Activated naive CD8-positive, alpha-beta T cell treated with anti-CD3 and anti-CD28 coated beads, Interleukin-2, amount 50 U/mL, for 24 hours (primary cell): Measurements from ENCODE around the gene SEZ6L.

Experiments used
- ATAC-seq: fragments of 150-1000 bp; cut with Tn5 transposase; one replicate; pipeline ENCODE4 v1.10.0; 2021
- DNase-seq: peaks from one replicate; pipeline ENCODE4 v3.0.0; 2021
- H3K27ac Mint-ChIP-seq: one replicate; pipeline ENCODE4 v1.8.0; 2021; ENCODE audit warnings: mild to moderate bottlenecking, mixed read lengths
- H3K27me3 Mint-ChIP-seq: one replicate; pipeline ENCODE4 v1.8.0; 2021; ENCODE audit warnings: mixed read lengths
- H3K36me3 Mint-ChIP-seq: one replicate; pipeline ENCODE4 v1.8.0; 2021; ENCODE audit warnings: low read depth, mixed read lengths
- H3K4me1 Mint-ChIP-seq: one replicate; pipeline ENCODE4 v1.8.0; 2021; ENCODE audit warnings: mixed read lengths
- H3K4me3 Mint-ChIP-seq: one replicate; pipeline ENCODE4 v1.8.0; 2021; ENCODE audit warnings: mild to moderate bottlenecking, moderate library complexity, mixed read lengths
- H3K9me3 Mint-ChIP-seq: one replicate; pipeline ENCODE4 v1.8.0; 2021; ENCODE audit warnings: mixed read lengths

SEZ6L gene

DNA sequence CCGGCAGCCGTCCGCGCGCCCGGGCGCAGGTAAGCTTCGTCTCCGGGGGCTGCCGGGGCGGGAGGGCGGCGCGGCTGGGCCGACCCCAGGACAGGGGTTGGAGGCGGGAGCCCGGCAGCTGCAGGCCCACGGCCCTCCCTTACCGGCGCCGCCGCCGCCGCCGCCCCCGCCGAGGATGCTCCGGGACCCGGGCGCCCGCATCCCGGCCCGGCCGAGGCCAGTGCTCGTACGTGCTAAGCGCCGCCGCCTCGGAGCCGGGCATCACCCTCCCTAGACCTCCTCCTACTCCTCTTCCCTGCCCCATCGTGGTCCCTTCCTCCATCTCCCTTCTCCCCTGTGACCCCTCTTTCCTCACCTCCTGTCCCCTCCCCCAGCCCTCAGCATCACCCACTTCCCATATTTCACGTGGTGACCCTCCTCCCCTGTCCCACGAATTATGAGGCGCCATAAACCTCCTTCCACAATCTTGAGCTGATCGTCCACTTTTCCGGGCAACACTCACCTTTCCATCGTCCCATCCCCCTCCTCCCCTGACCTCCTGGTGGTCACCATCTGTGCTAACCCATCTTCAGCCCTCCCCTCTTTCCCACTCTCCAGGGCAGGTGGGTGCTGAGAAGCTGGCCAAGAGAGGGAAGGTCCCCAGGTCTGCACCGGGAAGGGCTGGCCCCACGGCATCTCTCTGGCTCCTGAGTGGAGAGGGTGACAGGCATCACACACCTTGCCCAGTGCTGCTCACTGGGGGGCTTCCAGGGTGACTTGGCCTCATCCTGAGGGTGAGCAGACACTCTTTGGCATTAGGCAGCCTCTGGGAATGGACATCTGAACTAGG, 260.4 kb downstream of the SEZ6L start:
- ATAC-seq (no peak), DNase-seq (peak; percentile 25)
- peak overlapping the region; percentile 66 for H3K27ac Mint-ChIP-seq
- peaks cover 7% of the 10 kb centered on the region for H3K27me3 Mint-ChIP-seq
- peak overlapping the region; percentile 79 for H3K4me3 Mint-ChIP-seq
- H3K36me3 Mint-ChIP-seq = peaks cover 5% of the 10 kb centered on the region
- peaks cover 54% of the 10 kb centered on the region for H3K4me1 Mint-ChIP-seq
- H3K9me3 Mint-ChIP-seq = no peaks in the 10 kb centered on the region

DNA sequence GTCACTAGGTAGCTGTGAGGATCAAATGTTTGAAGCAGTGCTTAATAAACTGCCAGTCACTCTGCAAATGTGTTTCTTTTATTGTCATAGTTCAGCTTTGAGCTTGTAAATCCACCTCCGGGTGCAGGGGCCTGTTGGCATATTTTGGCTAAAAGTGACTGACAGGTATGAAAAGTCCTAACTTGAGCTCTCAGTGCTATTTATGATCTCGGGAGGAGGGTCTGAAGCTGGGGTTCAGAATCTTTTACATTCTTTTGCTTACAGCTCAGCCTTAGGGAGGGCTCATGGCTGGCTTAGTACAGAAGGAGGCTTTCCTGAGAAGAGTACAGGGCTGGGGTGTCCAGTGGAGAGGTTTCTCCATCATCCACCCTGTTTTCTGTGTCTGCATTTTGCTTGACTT, 261.3 kb downstream of the SEZ6L start:
- H3K4me3 Mint-ChIP-seq = peak overlapping the region; percentile 79
- ATAC-seq = no peak
- H3K27me3 Mint-ChIP-seq = peaks cover 4% of the 10 kb centered on the region
- peak overlapping the region; percentile 66 for H3K27ac Mint-ChIP-seq
- no peak for DNase-seq
- H3K9me3 Mint-ChIP-seq = no peaks in the 10 kb centered on the region
- peaks cover 61% of the 10 kb centered on the region for H3K4me1 Mint-ChIP-seq
- peaks cover 12% of the 10 kb centered on the region for H3K36me3 Mint-ChIP-seq

DNA sequence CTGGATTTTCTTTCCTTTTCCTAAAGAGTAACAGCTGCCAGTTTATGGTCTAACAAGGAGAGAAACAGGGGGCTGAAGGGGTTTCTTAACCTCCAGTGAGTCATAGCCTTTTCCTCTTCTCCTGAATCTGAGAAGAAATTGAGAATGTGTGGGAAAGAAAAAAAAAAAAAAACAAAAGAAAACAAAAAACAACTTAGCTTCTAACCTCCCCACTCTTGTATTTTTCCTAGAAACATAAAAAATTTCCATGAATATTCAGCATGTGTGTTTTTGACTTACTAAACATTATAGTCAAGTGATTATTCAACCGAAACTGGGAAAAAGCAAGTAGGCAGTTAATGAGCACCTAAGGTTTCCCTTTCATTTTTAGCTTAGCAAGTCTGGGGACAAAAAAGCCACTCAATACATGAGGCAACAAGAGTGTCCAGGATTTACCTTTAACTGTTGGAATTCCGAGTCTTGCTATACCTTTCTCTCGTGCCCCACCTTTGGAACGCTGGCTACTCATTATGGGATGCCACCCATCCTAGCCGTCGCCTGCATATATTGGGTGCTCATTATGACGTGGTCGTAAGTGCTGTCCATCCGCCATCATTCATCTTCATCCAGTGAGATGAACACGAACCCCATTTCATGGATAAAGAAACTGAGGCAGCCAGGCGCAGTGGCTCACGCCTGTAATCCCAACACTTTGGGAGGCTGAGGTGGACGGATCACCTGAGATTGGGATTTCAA, 262.2 kb downstream of the SEZ6L start:
- Mint-ChIP-seq H3K27ac (peak overlapping the region; percentile 66), H3K4me1 (peaks cover 67% of the 10 kb centered on the region), H3K4me3 (peak overlapping the region; percentile 79), H3K36me3 (peaks cover 12% of the 10 kb centered on the region), H3K27me3 (peaks cover 3% of the 10 kb centered on the region), H3K9me3 (no peaks in the 10 kb centered on the region)
- DNase-seq (no peak), ATAC-seq (no peak)

- no peak for ATAC-seq
- no peak for DNase-seq
- peaks cover 12% of the 10 kb centered on the region for H3K36me3 Mint-ChIP-seq
- H3K27me3 Mint-ChIP-seq = no peaks in the 10 kb centered on the region
- peaks cover 64% of the 10 kb centered on the region for H3K4me1 Mint-ChIP-seq
- no peak overlapping the region for H3K4me3 Mint-ChIP-seq
- H3K9me3 Mint-ChIP-seq = no peaks in the 10 kb centered on the region
- no peak overlapping the region for H3K27ac Mint-ChIP-seq
Measured at GRCh38 chr22:26432619-26433311, 263.5 kb downstream of the SEZ6L start.
